T1000 (cell line): ENCODE measurements around the gene NKD1.

Experiments used
- DNase-seq: peaks from one replicate; lab custom pipeline; 2025; ENCODE audit warnings: mixed read lengths; lab: John Stamatoyannopoulos, UW

Gene NKD1

DNA sequence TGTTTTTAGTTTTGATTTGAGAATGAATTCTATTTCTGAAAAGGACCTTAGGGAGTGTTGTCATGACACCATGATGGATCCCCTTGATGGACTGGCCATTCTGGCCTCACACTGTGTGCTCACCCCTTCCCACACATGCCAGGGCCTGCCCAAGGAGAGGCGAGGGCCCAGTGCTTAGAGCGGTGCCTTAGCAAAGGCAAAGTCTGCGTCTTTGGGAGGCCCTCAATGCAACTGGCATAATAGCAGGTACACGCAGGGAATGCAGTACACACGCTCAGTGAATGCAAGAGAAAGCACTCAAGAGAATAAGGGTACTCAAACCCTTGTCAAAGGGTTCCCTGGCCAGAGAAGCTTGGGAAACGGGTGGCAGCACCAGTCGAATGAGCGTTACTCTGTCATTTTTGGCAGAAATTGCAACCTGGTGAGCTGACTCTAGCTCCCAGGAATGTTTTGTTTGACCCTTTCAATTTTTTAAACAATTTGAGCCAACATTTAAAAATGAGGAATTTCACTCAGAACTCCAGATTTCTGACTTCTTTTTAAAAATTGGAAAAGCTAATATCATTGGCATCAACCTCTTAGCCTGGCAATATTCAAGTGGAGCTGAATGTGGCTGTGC is 32.1 kb downstream of the NKD1 start:
- no peak for DNase-seq

DNA sequence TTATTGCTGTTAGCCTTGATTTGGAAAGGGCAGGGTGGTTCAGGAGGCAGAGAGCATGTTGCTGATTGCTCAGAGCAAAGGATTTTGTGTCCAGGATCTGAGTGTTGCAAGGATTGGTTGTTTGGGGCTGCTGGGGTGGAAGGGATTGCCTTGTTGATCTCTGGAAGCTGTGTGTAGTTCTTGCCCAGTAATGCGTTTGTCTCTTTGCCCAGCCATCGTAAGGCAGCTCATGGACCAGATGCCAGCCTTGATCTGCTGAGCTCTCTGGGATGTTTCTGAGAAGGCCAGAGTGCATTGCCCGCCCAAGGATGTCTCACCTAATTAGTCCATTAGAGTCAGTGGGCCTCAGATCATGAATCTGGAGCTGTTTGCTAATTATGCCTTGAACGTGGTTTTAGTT is 33.6 kb downstream of the NKD1 start:
- DNase-seq = no peak

DNA sequence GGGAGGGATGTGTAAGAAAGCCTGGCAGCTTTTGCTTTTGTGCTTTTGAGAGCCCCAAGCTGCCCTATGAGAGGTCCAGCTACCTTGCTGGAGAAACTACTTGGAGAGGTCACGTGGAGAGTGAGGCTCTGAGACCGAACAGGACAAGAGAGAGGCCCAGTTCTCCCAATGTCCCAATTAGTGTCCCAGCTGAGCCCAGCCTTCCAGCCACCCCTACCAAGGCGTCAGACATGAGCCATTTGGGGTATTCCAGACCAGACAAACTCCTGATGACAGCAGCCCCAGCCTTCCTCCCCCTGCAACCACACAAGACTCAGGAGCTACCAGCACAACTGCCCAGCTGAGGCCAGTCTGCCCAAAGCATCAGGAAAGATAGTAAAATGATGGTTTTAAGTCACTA is 35.0 kb downstream of the NKD1 start:
- DNase-seq = no peak

DNA sequence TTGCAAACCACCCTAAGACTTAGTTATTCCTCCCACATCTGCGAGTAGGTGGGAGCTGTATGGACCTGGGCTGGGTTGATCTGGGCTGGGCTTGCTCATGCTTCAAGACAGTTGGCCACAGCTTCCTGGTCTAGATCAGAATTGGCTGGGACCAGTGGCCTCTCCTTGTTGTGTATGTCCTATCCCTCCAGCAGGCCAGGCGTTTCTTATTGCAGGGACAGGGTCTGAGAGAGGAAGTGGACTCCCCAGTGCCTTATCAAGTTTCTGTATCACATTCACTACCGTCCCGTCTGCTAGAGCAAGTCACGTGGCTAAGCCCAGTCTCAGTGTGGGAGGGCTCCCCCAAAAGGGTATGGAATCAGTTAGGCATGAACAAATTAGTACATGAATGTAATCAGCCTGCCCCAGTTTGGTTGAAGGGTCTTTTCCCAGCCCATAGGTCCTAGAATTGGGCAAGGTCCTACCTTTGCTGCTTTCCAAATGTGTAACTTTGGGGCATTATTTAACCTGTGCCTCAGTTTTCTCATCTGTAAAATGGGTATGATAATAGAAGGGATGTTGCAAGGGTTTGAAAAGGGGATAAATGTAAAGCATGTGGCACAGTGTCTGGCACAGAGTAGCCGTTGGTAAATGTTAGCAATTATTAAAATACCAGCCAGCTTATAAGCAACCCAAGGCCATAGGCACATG is 36.0 kb downstream of the NKD1 start:
- DNase-seq = no peak

DNA sequence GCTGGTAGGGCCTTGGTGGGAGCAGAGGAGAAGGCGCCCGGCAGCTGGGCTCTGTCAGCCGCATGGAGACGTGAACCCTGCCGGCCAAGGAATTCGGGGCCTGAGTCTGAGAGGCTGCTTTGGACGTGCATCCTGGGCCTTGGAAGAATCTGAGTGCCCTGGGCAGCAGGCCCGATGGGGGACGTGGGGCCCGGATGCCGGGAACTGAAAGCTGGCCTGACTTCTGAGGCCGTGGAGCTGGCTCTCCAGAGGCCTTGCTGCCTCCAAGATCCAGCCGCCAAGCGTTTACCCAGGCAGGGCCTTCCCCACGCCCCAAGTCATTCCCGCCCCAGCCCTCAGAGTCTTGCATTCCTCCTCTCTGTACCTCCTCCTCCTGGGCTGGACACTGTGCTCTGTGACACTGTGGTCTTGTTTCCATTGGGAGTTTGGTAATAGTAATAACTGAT is 37.2 kb downstream of the NKD1 start:
- no peak for DNase-seq

DNA sequence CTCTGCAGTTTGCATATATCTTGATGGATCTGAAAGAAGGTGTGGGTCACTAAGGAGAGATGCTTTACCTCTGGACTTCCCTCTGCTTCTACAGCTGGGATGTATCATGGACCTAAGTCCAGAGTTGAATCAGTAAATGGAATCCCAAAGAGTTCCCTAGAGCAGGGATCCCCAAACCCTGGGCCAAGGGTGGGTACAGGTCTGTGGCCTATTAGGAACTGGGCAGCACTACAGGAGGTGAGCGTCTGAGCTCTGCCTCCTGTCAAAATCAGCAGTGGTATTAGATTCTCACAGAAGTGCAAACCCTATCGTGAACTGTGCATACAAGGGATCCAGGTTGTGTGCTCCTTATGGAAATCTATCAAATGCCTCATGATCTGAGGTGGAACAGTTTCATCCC is 39.3 kb downstream of the NKD1 start:
- DNase-seq = no peak

DNA sequence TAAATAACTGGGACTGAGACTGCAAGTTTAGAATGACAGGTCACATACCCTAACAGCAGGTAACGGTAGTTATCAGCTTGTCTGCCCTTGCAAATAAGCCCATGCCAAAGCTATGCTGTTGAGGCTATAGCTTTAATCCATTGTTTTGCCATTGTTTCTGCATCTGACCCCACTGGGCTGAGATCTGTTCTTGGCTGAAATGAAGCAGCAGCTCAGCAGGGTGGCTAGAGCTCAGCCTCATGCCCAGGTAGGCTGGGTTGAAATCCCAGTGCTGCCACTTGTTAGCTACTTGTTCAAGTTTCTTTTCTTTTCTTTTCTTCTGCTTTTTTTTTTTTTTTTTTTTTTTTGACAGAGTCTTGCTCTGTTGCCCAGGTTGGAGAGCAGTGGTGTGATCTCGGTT is 40.1 kb downstream of the NKD1 start:
- no peak for DNase-seq

DNA sequence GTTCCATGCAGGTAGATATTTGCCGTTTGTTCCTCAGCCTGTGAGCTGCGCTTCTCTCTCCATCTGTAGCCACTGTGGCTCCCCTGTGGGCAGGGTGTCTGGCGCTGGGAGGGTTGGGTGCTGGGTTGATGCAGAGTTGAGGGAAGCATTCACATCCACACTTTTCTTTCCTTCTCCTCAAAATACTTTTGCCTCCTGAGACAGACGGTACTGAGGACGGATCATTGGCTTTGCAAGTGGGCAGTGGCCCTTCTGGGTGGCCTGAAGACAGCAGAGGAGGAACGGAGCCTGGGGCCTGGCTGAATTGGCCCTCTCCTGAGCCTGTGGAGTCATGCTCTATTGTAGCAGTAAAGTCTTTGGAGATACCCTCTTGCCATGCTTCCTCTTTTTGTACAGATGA is 43.0 kb downstream of the NKD1 start:
- DNase-seq = no peak

DNA sequence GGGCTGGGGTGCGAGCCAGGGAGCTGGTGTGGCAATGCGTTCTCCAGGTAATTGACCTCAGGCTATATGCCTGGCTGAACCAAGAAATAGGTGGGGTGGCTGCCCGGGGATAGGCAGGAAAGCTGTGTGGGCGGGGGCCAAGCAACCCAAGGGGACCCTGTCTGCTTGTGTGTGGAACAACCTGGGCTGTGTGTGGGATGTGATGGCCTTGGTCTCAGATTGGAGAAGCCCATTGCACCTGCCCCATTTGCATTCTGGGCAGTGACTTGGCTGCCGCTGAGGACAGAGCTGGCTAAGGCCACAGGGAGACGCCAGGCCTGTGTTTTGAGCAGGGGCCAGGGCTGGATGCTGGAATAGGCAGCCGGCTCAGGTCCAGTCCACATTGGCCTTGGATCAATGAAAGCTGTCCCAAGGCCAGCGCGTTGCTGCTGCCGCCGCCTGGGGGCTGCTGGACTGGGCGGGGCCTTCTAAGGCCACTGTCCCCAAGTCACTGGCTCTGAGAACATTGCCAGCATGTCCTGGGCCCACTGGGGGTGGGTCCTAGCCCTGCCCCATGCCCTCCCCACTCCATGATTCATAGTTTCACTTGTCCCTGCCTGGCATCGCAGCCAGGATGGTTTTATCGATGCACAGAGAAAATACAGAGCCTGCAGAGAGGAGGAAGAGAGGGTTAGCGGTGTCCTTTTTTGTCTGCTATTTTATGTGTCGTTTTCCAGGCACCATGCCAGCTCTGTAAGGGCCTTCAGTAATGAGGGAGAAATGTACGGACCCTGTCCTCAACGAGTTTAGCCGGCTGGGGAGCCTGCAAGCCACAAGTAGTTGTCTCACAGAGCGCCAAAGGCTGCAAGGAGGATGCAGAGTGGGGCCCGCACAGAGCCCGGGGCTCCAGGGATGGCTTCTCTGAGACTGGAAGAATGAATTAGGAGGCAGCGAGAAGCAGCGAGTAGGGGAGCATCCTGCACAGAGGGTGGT is 43.9 kb downstream of the NKD1 start:
- no peak for DNase-seq

DNA sequence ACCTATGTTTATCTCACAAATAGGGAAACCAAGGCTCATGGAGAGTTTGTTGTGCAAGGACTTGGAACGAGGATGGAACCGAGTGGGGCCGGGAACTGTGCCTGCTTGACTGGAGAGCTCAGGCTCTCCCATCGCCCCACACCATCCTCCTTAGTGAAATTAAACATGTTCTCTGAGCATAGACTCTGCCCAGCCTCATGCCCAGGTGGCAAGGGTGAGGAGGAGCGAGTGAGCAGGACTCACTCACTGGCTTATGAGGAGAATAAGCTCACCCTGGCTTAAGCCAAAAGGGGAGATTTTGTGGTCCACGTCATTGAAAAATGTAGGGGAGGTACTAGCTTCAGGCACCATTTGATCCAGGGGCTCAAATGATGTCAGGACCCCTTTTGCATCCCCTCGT is 44.8 kb downstream of the NKD1 start:
- DNase-seq = no peak

DNA sequence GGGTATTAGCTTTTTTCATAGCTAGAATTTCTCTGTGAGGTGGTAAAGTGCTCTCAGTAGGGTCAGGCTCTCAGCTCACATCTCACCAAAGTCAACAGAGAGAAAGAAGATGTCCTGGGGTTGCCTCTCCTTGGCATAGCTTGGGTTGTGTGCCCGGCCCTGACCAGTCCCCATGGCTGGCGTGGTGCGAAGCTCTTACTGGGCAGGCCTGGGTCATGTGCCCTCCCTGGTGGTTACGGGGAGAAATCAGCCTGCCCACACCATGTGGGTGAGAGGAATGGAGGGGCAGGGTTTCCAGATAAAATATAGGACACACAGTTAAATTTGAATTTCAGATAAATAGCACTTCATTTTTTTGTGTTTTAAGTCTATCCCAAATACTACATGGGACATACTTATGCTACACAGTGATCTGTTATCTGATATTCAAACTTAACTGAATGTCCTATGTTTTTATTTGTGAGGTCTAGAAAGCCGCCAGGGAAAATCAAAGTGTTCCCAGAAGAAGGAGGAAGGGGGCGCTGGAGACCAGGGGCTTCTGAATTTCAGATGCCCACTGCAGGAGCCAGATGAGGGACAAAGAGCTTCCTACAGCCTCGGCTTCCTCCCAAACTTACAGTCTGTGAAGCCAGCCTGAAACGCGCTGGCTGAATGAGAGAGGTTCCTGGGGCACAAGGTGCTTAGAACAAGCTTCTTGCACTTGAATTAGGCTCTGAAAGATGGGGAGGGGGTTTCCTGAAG is 45.4 kb downstream of the NKD1 start:
- DNase-seq = no peak

DNA sequence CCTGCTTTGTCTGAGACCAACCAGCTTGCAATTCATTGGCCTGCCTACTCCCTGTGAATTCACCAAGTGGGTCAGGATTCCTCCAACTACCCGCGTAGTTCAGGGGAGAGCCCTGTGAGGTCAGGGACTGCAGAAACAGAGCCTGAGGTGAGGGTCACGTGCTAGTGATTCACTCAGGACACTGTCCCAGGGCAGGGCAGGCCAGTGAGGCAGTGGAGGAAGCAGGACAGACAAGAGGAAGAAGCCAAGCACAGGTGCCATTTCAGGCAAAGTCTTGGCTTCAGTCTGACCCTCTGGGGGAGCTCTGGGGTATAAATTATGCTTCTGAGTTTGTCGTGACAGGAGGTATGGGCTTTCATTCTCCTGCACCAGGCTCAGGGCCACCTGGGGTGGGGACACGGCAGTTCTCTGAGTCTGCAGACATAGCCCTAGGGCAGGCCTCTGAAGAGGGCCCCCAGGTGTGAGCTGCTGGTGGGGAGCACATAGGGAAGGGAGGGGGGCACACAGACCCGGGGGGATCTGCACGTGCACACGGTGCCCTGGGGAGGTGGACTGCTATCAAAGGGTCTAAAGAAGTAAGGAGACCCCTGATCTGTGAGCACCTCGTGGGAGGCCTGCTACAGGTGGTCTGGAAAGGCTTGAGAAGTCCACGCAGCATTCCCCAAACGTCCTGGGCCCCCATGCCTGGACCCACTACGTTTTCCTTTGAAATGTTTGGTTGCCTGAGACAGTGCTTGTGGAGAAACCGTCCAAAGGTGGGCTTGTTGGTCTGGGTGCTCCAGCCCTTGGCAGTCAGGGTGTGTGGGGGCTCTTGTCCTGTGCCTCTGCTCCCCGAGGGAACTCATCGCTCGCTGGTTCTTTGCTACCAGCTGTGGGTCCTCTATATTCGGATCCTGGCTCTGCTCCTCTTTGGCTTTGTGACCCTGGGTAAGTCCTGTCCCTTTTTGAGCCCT is 46.4 kb downstream of the NKD1 start:
- DNase-seq = no peak

DNA sequence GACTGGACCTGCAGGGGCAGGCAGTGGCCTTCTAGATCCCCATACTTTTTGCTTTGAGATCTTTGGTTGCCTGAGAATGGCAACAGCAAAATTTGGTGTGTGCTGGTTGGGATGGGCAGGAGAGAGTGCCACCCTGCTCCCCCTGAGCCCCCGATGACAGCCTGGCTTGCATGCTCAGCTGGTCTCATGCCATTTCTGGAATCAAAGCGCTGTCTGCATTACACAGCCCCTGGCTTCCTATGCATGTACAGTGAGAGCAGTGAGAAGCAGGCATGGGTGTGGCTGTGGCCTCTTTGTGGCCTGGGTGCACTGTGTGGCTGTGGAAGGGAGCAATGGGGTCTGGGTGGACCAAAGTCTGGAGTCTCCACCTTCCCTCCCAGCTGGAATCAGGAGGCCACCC is 47.7 kb downstream of the NKD1 start:
- DNase-seq = no peak

DNA sequence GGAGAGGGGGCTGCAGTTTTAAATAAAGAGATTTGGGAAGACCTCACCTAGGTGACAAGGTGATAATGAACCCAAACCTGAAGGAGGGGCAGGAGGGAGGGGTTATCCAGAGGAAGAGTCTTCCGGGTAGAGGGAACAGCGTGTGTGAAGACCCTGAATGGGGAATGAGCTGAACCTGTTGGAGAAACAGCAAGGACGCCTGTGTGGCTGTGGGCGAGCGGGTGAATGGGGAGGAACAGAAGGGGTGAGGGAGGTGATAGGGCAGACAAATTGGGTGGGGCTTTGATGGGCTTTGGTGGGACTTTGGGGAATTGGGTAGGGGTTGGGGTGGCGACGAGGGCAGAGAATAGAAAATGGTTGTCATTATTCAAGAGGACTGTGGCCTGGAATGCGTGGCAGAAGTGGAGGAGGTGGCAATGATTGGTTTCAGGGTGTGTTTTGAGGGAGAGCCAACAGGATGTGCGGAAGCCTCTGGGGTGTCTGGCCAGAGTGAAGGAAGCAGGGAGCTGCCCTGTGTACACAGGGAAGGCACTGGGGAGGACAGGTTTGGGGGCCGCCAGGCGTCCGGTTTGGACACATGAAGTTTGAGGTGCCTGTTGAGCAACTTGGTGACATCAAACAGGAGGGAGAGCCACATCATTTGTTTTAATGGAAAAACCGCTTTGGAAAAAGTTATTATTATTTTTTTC is 48.7 kb downstream of the NKD1 start:
- no peak for DNase-seq

DNA sequence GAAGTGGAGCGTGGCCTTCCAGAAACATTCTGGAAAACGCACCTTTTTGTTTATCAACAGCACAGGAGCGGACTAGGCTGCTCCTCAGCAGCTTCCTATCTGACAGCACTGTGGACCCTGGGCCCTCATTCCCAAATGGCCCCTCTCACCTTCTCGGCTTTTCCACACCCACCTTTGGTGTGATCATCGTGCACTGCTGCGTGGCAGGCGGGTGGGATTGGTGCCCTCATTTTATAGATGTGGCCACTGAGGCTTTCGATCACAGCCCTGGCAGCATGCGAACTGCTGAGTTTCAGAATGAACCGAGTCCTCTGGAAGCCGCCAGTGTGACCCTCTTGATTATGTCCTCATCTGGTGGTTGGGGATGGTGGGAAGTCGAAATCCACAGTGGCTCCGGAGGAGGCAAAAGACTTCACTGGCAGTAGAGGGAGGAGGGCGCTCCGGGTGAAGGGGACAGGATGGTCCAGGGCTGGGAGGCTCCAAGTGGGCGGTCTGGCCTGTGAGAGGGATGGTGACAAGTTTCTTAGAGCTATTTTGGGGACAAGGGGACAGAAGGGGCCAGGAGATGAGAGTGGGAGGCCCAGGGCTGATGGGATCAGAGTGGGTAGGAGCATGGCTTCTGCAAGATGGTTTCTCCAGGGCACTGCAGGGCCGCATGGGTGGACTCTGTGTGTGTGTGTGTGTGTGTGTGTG is 49.5 kb downstream of the NKD1 start:
- no peak for DNase-seq

DNA sequence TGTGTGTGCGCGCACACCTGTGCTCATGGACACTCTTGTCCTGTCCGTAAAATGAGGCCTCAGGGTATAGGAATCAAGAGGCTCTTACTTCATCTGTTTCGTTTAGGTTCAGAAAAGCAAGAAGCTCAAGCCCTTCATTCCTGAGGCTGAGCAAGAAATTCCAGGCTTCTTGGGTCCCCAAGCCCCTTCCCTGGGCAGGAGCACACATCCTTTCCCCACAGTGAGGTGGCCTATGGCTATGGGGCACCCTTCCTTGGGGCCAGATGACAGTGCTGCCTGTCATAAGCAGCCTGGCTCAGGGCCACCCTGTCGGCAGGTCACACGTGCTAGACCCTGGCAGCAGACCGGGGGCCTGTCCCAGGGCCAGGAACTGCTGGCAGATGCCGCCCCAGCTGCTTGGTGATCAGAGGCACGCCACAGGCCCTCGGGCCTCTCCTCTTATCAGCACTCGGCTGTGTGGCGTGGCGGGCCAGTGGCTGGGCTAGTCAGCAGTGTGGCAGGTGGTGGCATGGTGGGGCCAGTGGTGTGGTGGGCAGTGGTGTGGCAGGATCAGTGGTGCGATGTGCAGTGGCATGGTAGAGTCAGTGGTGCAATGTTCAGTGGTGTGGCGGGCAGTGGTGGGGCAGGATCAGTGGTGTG is 50.2 kb downstream of the NKD1 start:
- no peak for DNase-seq

DNA sequence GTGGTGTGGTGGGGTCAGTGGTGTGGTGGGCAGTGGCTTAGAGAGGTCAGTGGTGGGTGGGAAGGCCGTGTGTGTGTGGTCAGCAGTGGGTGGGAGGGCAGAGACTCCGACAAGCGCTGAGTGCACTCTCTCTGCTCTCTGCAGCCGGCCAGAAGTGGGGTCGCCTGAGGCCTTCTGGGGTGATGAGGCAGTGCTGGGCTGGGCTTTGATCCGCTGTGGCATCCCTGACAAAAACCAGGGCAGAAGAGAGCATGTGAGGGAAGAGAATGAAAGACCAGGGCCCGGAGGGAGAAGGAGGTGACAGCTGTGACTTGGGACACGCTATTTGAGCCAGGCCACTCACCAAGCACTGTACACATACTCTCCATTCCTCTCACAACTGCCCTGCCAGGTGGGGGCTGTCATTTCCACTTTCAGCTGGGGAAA is 50.8 kb downstream of the NKD1 start:
- no peak for DNase-seq

DNA sequence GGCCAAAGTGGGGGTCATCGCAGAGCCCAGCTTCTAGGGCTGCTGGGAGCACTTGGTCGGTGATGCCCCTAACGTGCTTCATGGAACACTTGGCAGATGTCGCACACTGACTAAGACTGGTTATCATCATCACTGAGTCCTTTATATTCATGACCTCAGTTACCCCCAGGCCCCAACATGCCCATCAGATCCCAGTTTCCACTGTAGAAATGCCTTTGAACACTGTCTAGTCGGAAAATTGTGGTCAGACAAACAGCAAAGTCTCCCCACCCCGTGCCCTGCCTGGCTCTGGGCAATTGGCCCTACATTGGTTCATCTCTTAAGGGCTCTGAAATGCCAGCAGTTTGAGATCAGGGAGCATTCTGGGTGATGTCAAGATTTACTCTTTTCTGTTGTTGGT is 51.3 kb downstream of the NKD1 start:
- DNase-seq = no peak

DNA sequence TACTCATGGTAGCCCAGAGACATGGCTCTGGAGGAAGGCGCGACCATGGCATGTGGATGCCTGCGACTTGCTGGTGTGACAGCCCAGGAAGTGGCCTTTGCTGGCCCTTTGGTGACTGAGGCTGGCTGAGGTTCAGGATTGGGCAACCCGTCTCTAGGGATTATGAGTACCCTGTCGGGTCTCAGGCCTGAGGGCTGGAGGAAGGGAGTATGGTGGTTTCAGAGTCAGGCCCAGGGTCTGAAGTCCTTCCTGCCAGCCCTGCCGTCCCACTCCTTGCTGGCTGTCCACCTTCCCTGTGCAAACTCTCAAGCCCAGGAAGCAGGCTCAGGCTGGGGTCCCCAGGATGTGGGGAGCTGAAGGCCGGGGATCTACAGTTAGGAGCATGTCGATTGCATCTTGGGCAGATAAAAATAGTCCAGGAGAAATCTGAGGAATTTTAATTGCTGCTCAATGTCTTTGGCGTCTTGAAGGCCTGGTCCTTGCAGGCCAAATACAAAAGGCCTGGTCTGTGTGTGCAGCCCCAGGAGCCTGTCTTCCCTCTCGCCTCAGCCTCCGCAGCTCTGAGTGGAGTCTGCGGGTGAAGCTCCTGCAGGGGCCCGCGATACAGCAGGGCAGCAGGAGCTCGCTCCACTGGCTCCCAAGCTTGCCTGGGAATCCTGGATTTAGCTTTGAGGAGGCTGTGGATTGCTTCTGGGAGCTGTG is 52.5 kb downstream of the NKD1 start:
- no peak for DNase-seq
